Measurements from ENCODE around the gene CRELD2. TPM values are rescaled to one million over a fixed set of nuclear protein-coding genes. Genes with fewer than 3 reads are reported as not detected.

CRELD2 gene
- total and polyA plus RNA-seq, 2 of the 13 experiments (the other 11 are each of a cell fraction or from before 2014, with no cell fraction given) = 17.2 to 44.7 TPM

DNA sequence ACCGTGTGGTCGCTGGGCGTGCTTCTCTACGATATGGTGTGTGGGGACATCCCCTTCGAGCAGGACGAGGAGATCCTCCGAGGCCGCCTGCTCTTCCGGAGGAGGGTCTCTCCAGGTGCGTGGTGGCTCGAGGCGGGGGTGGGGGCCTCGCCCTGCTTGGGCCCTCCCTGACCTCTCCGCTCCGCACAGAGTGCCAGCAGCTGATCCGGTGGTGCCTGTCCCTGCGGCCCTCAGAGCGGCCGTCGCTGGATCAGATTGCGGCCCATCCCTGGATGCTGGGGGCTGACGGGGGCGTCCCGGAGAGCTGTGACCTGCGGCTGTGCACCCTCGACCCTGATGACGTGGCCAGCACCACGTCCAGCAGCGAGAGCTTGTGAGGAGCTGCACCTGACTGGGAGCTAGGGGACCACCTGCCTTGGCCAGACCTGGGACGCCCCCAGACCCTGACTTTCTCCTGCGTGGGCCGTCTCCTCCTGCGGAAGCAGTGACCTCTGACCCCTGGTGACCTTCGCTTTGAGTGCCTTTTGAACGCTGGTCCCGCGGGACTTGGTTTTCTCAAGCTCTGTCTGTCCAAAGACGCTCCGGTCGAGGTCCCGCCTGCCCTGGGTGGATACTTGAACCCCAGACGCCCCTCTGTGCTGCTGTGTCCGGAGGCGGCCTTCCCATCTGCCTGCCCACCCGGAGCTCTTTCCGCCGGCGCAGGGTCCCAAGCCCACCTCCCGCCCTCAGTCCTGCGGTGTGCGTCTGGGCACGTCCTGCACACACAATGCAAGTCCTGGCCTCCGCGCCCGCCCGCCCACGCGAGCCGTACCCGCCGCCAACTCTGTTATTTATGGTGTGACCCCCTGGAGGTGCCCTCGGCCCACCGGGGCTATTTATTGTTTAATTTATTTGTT, 44.6 kb downstream of the CRELD2 start (continued):
- TF ChIP-seq ZNF343 (CRISPR knock-in tag; IDR thresholded peaks at IDR 0.05) (no peak), RORA (CRISPR knock-in tag; IDR thresholded peaks at IDR 0.05) (no peak), ZNF737 (CRISPR knock-in tag; IDR thresholded peaks at IDR 0.05; ENCODE audit: borderline replicate concordance) (no peak), ZNF253 (CRISPR knock-in tag; IDR thresholded peaks at IDR 0.05; ENCODE audit: borderline replicate concordance) (no peak), ETV6 (CRISPR knock-in tag; conservative IDR thresholded peaks at IDR 0.05) (no peak), AGO2 (optimal IDR thresholded peaks at IDR 0.05; ENCODE audit: low read depth, low read length) (peak; percentile 96), FOXK1 (CRISPR knock-in tag; IDR thresholded peaks at IDR 0.05; ENCODE audit: borderline replicate concordance, low read depth) (no peak), SKI (IDR thresholded peaks at IDR 0.05; ENCODE audit: partially characterized antibody) (no peak), ISX (CRISPR knock-in tag; conservative IDR thresholded peaks at IDR 0.05) (no peak), ZNF75D (CRISPR knock-in tag; IDR thresholded peaks at IDR 0.05; ENCODE audit: borderline replicate concordance) (no peak), ZFP36L1 (CRISPR knock-in tag; IDR thresholded peaks at IDR 0.05) (no peak)
- TF ChIP-seq, protein P1, sequence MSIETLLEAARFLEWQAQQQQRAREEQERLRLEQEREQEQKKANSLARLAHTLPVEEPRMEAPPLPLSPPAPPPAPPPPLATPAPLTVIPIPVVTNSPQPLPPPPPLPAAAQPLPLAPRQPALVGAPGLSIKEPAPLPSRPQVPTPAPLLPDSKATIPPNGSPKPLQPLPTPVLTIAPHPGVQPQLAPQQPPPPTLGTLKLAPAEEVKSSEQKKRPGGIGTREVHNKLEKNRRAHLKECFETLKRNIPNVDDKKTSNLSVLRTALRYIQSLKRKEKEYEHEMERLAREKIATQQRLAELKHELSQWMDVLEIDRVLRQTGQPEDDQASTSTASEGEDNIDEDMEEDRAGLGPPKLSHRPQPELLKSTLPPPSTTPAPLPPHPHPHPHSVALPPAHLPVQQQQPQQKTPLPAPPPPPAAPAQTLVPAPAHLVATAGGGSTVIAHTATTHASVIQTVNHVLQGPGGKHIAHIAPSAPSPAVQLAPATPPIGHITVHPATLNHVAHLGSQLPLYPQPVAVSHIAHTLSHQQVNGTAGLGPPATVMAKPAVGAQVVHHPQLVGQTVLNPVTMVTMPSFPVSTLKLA (IDR thresholded peaks at IDR 0.05) = no peak
- TF ChIP-seq, protein P2, sequence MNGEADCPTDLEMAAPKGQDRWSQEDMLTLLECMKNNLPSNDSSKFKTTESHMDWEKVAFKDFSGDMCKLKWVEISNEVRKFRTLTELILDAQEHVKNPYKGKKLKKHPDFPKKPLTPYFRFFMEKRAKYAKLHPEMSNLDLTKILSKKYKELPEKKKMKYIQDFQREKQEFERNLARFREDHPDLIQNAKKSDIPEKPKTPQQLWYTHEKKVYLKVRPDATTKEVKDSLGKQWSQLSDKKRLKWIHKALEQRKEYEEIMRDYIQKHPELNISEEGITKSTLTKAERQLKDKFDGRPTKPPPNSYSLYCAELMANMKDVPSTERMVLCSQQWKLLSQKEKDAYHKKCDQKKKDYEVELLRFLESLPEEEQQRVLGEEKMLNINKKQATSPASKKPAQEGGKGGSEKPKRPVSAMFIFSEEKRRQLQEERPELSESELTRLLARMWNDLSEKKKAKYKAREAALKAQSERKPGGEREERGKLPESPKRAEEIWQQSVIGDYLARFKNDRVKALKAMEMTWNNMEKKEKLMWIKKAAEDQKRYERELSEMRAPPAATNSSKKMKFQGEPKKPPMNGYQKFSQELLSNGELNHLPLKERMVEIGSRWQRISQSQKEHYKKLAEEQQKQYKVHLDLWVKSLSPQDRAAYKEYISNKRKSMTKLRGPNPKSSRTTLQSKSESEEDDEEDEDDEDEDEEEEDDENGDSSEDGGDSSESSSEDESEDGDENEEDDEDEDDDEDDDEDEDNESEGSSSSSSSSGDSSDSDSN (CRISPR knock-in tag; IDR thresholded peaks at IDR 0.05) = peak; percentile 29; the same call in 1 of the 2 replicates
- TF ChIP-seq, protein P3, sequence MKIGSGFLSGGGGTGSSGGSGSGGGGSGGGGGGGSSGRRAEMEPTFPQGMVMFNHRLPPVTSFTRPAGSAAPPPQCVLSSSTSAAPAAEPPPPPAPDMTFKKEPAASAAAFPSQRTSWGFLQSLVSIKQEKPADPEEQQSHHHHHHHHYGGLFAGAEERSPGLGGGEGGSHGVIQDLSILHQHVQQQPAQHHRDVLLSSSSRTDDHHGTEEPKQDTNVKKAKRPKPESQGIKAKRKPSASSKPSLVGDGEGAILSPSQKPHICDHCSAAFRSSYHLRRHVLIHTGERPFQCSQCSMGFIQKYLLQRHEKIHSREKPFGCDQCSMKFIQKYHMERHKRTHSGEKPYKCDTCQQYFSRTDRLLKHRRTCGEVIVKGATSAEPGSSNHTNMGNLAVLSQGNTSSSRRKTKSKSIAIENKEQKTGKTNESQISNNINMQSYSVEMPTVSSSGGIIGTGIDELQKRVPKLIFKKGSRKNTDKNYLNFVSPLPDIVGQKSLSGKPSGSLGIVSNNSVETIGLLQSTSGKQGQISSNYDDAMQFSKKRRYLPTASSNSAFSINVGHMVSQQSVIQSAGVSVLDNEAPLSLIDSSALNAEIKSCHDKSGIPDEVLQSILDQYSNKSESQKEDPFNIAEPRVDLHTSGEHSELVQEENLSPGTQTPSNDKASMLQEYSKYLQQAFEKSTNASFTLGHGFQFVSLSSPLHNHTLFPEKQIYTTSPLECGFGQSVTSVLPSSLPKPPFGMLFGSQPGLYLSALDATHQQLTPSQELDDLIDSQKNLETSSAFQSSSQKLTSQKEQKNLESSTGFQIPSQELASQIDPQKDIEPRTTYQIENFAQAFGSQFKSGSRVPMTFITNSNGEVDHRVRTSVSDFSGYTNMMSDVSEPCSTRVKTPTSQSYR (CRISPR knock-in tag; IDR thresholded peaks at IDR 0.05; ENCODE audit: borderline replicate concordance) = no peak
- TF ChIP-seq, protein P4, sequence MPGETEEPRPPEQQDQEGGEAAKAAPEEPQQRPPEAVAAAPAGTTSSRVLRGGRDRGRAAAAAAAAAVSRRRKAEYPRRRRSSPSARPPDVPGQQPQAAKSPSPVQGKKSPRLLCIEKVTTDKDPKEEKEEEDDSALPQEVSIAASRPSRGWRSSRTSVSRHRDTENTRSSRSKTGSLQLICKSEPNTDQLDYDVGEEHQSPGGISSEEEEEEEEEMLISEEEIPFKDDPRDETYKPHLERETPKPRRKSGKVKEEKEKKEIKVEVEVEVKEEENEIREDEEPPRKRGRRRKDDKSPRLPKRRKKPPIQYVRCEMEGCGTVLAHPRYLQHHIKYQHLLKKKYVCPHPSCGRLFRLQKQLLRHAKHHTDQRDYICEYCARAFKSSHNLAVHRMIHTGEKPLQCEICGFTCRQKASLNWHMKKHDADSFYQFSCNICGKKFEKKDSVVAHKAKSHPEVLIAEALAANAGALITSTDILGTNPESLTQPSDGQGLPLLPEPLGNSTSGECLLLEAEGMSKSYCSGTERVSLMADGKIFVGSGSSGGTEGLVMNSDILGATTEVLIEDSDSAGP (CRISPR knock-in tag; IDR thresholded peaks at IDR 0.05; ENCODE audit: borderline replicate concordance) = peak; percentile 31; the same call in 1 of the 2 replicates
- TF ChIP-seq, protein P5, sequence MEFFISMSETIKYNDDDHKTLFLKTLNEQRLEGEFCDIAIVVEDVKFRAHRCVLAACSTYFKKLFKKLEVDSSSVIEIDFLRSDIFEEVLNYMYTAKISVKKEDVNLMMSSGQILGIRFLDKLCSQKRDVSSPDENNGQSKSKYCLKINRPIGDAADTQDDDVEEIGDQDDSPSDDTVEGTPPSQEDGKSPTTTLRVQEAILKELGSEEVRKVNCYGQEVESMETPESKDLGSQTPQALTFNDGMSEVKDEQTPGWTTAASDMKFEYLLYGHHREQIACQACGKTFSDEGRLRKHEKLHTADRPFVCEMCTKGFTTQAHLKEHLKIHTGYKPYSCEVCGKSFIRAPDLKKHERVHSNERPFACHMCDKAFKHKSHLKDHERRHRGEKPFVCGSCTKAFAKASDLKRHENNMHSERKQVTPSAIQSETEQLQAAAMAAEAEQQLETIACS (CRISPR knock-in tag; IDR thresholded peaks at IDR 0.05) = no peak
- TF ChIP-seq, protein P6, sequence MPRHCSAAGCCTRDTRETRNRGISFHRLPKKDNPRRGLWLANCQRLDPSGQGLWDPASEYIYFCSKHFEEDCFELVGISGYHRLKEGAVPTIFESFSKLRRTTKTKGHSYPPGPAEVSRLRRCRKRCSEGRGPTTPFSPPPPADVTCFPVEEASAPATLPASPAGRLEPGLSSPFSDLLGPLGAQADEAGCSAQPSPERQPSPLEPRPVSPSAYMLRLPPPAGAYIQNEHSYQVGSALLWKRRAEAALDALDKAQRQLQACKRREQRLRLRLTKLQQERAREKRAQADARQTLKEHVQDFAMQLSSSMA (CRISPR knock-in tag; IDR thresholded peaks at IDR 0.05) = no peak

Measured in HepG2 (cell line).